Effector memory CD8-positive, alpha-beta T cell (primary cell): ENCODE results near the gene SEL1L.

ENCODE experiments used
- ATAC-seq: fragments of 150-1000 bp; cut with Tn5 transposase; replicated peaks from 2 replicates; pipeline ENCODE4 v1.10.0; 2021; ENCODE audit warnings: mild to moderate bottlenecking, moderate library complexity
- DNase-seq, 3 experiments: peaks; one replicate each; pipeline ENCODE4 v3.0.0; 2021
- H3K27ac Mint-ChIP-seq, 2 donors: one replicate each; pipeline ENCODE4 v1.8.0; 2022; ENCODE audit warnings: mild to moderate bottlenecking in 2 of 2, mixed read lengths in 2 of 2, moderate library complexity in 2 of 2
- H3K27me3 Mint-ChIP-seq, 2 donors: one replicate each; pipeline ENCODE4 v1.8.0; 2022; ENCODE audit warnings: mixed read lengths in 2 of 2
- H3K36me3 Mint-ChIP-seq: one replicate; pipeline ENCODE4 v1.8.0; 2022; ENCODE audit warnings: mild to moderate bottlenecking, moderate library complexity, mixed read lengths; ENCODE audit not compliant: insufficient read depth
- H3K4me1 Mint-ChIP-seq, 2 donors: one replicate each; pipeline ENCODE4 v1.8.0; 2022; ENCODE audit warnings: low read depth in 2 of 2, mixed read lengths in 2 of 2
- H3K4me3 Mint-ChIP-seq, 2 donors: one replicate each; pipeline ENCODE4 v1.8.0; 2022; ENCODE audit warnings: mild to moderate bottlenecking in 2 of 2, mixed read lengths in 2 of 2, moderate library complexity in 2 of 2
- H3K9me3 Mint-ChIP-seq, 2 donors: one replicate each; pipeline ENCODE4 v1.8.0; 2022; ENCODE audit warnings: mixed read lengths in 2 of 2
- total RNA-seq, 9 experiments: gene quantifications; one replicate each; lab custom pipeline; 2026; lab: John Stamatoyannopoulos, UW

SEL1L gene
- 59.2 to 209 (median 132) reads per million in 9 experiments for total RNA-seq

GRCh38 chr14:81533536-81534343, at the start of gene SEL1L:
SEL1L (minus strand) TSS chr14:81533853; CDS start chr14:81533744, 109 bp downstream.
- peak; percentile 91 for ATAC-seq

GRCh38 chr14:81582420-81582819, 48.8 kb upstream of the SEL1L start:
- peaks cover 0 to 4% of the 10 kb centered on the region in 2 donors for H3K9me3 Mint-ChIP-seq
- no peak for ATAC-seq

More at GRCh38 chr14:81533536-81534343, at the start of gene SEL1L:
- DNase-seq: peak; percentile 100
- Mint-ChIP-seq H3K9me3 (peaks cover 0 to 3% of the 10 kb centered on the region in 2 donors), H3K27me3 (peaks cover 3 to 6% of the 10 kb centered on the region in 2 donors), H3K27ac (peak within 1 kb of the TSS; percentile 62 to 95), H3K4me3 (peak within 1 kb of the TSS; percentile 78 to 84), H3K36me3 (peaks cover 6% of the 10 kb centered on the region), H3K4me1 (peaks cover 21 to 40% of the 10 kb centered on the region in 2 donors)

GRCh38 chr14:81579115-81579514, 45.5 kb upstream of the SEL1L start:
- H3K27me3 Mint-ChIP-seq: peaks cover 35 to 56% of the 10 kb centered on the region in 2 donors
- H3K36me3 Mint-ChIP-seq: no peaks in the 10 kb centered on the region
- H3K9me3 Mint-ChIP-seq: peaks cover 0 to 4% of the 10 kb centered on the region in 2 donors
- H3K27ac Mint-ChIP-seq: no peak overlapping the region
- no peak overlapping the region for H3K4me3 Mint-ChIP-seq
- ATAC-seq (no peak), DNase-seq (no peak)
- no peaks in the 10 kb centered on the region for H3K4me1 Mint-ChIP-seq

More at GRCh38 chr14:81582420-81582819, 48.8 kb upstream of the SEL1L start:
- no peaks in the 10 kb centered on the region for H3K4me1 Mint-ChIP-seq
- DNase-seq: no peak
- peaks cover 26 to 37% of the 10 kb centered on the region in 2 donors for H3K27me3 Mint-ChIP-seq
- H3K4me3 Mint-ChIP-seq: no peak overlapping the region
- no peak overlapping the region for H3K27ac Mint-ChIP-seq
- H3K36me3 Mint-ChIP-seq: no peaks in the 10 kb centered on the region

GRCh38 chr14:81571437-81571836, 37.8 kb upstream of the SEL1L start:
- Mint-ChIP-seq H3K9me3 (no peaks in the 10 kb centered on the region), H3K4me3 (no peak overlapping the region), H3K27ac (no peak overlapping the region), H3K27me3 (peaks cover 39 to 53% of the 10 kb centered on the region in 2 donors), H3K4me1 (no peaks in the 10 kb centered on the region), H3K36me3 (no peaks in the 10 kb centered on the region)
- no peak for ATAC-seq
- no peak for DNase-seq

- DNase-seq: no peak
- H3K4me3 Mint-ChIP-seq: no peak overlapping the region
- no peaks in the 10 kb centered on the region for H3K36me3 Mint-ChIP-seq
- H3K9me3 Mint-ChIP-seq: no peaks in the 10 kb centered on the region
- no peaks in the 10 kb centered on the region for H3K4me1 Mint-ChIP-seq
- H3K27me3 Mint-ChIP-seq: peaks cover 22 to 35% of the 10 kb centered on the region in 2 donors
- H3K27ac Mint-ChIP-seq: no peak overlapping the region
- ATAC-seq: no peak
Observed at GRCh38 chr14:81567302-81567701, 33.6 kb upstream of the SEL1L start.

GRCh38 chr14:81565441-81566290, 32.0 kb upstream of the SEL1L start:
- DNase-seq (no peak), ATAC-seq (no peak)
- no peaks in the 10 kb centered on the region for H3K36me3 Mint-ChIP-seq
- H3K4me3 Mint-ChIP-seq: no peak overlapping the region
- H3K9me3 Mint-ChIP-seq: no peaks in the 10 kb centered on the region
- no peaks in the 10 kb centered on the region for H3K4me1 Mint-ChIP-seq
- peaks cover 29 to 35% of the 10 kb centered on the region in 2 donors for H3K27me3 Mint-ChIP-seq
- no peak overlapping the region for H3K27ac Mint-ChIP-seq

GRCh38 chr14:81562818-81563217, 29.2 kb upstream of the SEL1L start:
- H3K27ac Mint-ChIP-seq: no peak overlapping the region
- no peaks in the 10 kb centered on the region for H3K9me3 Mint-ChIP-seq
- no peak overlapping the region for H3K4me3 Mint-ChIP-seq
- DNase-seq (no peak), ATAC-seq (no peak)
- H3K27me3 Mint-ChIP-seq: peaks cover 15 to 19% of the 10 kb centered on the region in 2 donors
- H3K4me1 Mint-ChIP-seq: no peaks in the 10 kb centered on the region
- H3K36me3 Mint-ChIP-seq: no peaks in the 10 kb centered on the region

GRCh38 chr14:81561084-81561775, 27.6 kb upstream of the SEL1L start:
- Mint-ChIP-seq H3K4me3 (no peak overlapping the region), H3K4me1 (no peaks in the 10 kb centered on the region), H3K9me3 (no peaks in the 10 kb centered on the region), H3K27ac (no peak overlapping the region), H3K36me3 (no peaks in the 10 kb centered on the region), H3K27me3 (peaks cover 7 to 9% of the 10 kb centered on the region in 2 donors)
- no peak for DNase-seq
- no peak for ATAC-seq

GRCh38 chr14:81559385-81559784, 25.7 kb upstream of the SEL1L start:
- Mint-ChIP-seq H3K4me1 (no peaks in the 10 kb centered on the region), H3K27ac (no peak overlapping the region), H3K27me3 (peaks cover 7 to 9% of the 10 kb centered on the region in 2 donors), H3K9me3 (no peaks in the 10 kb centered on the region), H3K4me3 (no peak overlapping the region), H3K36me3 (no peaks in the 10 kb centered on the region)
- no peak for DNase-seq
- no peak for ATAC-seq

- Mint-ChIP-seq H3K4me1 (no peaks in the 10 kb centered on the region), H3K36me3 (no peaks in the 10 kb centered on the region), H3K27me3 (peaks cover 0 to 7% of the 10 kb centered on the region in 2 donors), H3K9me3 (no peaks in the 10 kb centered on the region), H3K27ac (no peak overlapping the region), H3K4me3 (no peak overlapping the region)
- no peak for ATAC-seq
- no peak for DNase-seq
Observed at GRCh38 chr14:81557146-81557545, 23.5 kb upstream of the SEL1L start.

- DNase-seq (no peak), ATAC-seq (no peak)
- Mint-ChIP-seq H3K9me3 (no peaks in the 10 kb centered on the region), H3K27me3 (no peaks in the 10 kb centered on the region), H3K36me3 (no peaks in the 10 kb centered on the region), H3K4me1 (no peaks in the 10 kb centered on the region), H3K27ac (no peak overlapping the region), H3K4me3 (no peak overlapping the region)
Observed at GRCh38 chr14:81555684-81556083, 22.0 kb upstream of the SEL1L start.

- Mint-ChIP-seq H3K36me3 (no peaks in the 10 kb centered on the region), H3K4me1 (no peaks in the 10 kb centered on the region), H3K27me3 (no peaks in the 10 kb centered on the region), H3K9me3 (no peaks in the 10 kb centered on the region), H3K4me3 (no peak overlapping the region), H3K27ac (no peak overlapping the region)
- ATAC-seq (no peak), DNase-seq (no peak)
Observed at GRCh38 chr14:81555051-81555450, 21.4 kb upstream of the SEL1L start.

GRCh38 chr14:81551471-81551870, 17.8 kb upstream of the SEL1L start:
- ATAC-seq: no peak
- no peak overlapping the region for H3K4me3 Mint-ChIP-seq
- no peaks in the 10 kb centered on the region for H3K36me3 Mint-ChIP-seq
- no peaks in the 10 kb centered on the region for H3K27me3 Mint-ChIP-seq
- no peak overlapping the region for H3K27ac Mint-ChIP-seq
- no peak for DNase-seq
- peaks cover 0 to 3% of the 10 kb centered on the region in 2 donors for H3K4me1 Mint-ChIP-seq
- H3K9me3 Mint-ChIP-seq: no peaks in the 10 kb centered on the region
